ENCODE measurements around the gene RNF208.
A peak's percentile ranks its signal among the peaks of the same experiment; 100 is the strongest.

RNF208 gene

DNA sequence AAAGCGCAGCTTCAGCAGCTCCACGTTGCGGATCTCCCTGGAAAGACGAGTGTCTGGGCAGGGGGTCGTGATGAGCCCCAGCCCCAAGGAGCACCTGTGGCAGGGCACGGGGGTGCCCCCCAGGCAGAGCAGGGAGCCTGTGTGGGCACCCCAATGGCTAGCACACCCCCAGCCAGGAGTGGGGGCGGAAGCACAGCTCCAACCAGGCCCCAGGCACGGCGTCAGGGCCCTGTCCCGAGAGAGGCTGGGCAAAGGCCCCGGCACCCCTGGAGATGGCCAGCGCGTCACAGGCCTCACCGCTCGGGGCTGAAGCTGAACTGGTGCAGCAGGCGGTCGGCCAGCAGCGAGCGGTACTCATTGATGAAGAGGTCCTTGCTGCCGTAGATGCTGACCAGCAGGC, 41.5 kb downstream of the RNF208 start:
- peaks cover 7% of the 10 kb centered on the region for H3K27me3 Mint-ChIP-seq (ENCODE audit: low read depth)
- H3K36me3 Mint-ChIP-seq (ENCODE audit: low read depth), result peaks cover 24% of the 10 kb centered on the region
- H3K4me1 Mint-ChIP-seq, result no peaks in the 10 kb centered on the region

DNA sequence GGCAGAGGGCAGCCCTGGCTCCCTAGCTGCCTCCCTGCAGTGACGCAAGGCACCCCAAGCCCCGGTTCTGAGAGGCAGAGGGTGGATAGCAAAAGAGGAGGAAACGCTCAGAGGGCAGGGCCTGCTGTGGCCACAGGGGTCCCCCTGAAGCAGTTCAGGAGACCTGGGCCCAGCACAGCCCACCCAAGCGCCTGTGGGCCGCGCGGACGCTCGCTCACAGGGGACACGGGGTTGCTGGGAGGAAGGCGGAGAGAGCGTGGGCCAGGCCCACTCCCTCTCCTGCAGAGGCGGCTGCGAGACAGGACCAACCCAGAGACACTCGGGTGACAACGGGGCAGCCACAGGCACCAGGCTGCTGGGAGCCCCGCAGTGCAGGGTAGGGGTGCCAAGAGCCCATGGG, 42.3 kb downstream of the RNF208 start:
- Mint-ChIP-seq H3K9me3 (no peaks in the 10 kb centered on the region), H3K4me1 (no peaks in the 10 kb centered on the region), H3K27me3 (ENCODE audit: low read depth) (peaks cover 11% of the 10 kb centered on the region), H3K36me3 (ENCODE audit: low read depth) (peaks cover 24% of the 10 kb centered on the region), H3K27ac (no peak overlapping the region), H3K4me3 (no peak overlapping the region)
- TF ChIP-seq CTCF (IDR thresholded peaks at IDR 0.05; ENCODE audit: unreplicated experiment in 3 of 3), result no peak

More for the DNA sequence above, 41.5 kb downstream of the RNF208 start:
- Mint-ChIP-seq H3K27ac (no peak overlapping the region), H3K9me3 (no peaks in the 10 kb centered on the region), H3K4me3 (no peak overlapping the region)
- TF ChIP-seq CTCF (IDR thresholded peaks at IDR 0.05; ENCODE audit: unreplicated experiment in 3 of 3), result no peak

DNA sequence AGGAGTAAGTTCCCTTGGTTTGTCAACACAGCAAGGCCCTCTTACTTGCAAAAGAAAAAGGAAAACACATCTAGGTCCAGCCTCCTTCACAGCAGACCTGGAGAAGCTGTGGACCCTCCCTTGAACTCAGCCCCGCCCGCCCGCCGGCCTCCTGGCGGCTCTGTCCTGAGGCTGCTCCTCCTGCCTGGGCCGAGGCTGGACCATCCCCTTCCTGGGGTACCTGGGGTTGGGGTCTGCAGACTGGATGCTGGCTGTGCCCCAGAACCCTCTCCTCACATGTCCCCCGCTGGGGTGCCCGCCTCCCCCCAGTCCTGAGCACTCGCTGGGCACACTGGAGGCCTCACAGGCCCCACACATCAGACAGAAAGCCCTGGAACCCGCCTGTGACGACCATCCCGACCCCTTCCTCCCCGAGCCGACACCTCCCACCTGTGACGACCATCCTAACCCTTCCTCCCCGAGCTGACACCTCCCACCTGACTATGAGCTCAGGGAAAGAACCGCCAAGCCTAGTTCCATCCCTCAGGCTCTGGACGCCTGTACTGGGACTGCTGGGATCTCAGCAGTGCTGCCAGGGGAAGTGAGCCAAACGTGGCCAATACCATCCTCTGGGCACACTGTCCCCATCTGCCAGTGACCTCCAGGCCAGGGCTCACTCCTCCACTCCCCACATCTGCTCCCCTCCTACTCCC, 43.0 kb downstream of the RNF208 start:
- Mint-ChIP-seq H3K4me3 (no peak overlapping the region), H3K36me3 (ENCODE audit: low read depth) (peaks cover 19% of the 10 kb centered on the region), H3K27ac (no peak overlapping the region), H3K9me3 (no peaks in the 10 kb centered on the region), H3K4me1 (no peaks in the 10 kb centered on the region), H3K27me3 (ENCODE audit: low read depth) (peaks cover 11% of the 10 kb centered on the region)
- no peak for TF ChIP-seq CTCF (IDR thresholded peaks at IDR 0.05; ENCODE audit: unreplicated experiment in 3 of 3)

- TF ChIP-seq CTCF (IDR thresholded peaks at IDR 0.05; ENCODE audit: unreplicated experiment in 3 of 3), result no peak
- H3K4me1 Mint-ChIP-seq, result no peaks in the 10 kb centered on the region
- H3K36me3 Mint-ChIP-seq (ENCODE audit: low read depth), result peaks cover 18% of the 10 kb centered on the region
- no peaks in the 10 kb centered on the region for H3K9me3 Mint-ChIP-seq
- peaks cover 15% of the 10 kb centered on the region for H3K27me3 Mint-ChIP-seq (ENCODE audit: low read depth)
- H3K4me3 Mint-ChIP-seq, result no peak overlapping the region
- no peak overlapping the region for H3K27ac Mint-ChIP-seq
Observed at GRCh38 chr9:137178201-137178938, 43.7 kb downstream of the RNF208 start.

DNA sequence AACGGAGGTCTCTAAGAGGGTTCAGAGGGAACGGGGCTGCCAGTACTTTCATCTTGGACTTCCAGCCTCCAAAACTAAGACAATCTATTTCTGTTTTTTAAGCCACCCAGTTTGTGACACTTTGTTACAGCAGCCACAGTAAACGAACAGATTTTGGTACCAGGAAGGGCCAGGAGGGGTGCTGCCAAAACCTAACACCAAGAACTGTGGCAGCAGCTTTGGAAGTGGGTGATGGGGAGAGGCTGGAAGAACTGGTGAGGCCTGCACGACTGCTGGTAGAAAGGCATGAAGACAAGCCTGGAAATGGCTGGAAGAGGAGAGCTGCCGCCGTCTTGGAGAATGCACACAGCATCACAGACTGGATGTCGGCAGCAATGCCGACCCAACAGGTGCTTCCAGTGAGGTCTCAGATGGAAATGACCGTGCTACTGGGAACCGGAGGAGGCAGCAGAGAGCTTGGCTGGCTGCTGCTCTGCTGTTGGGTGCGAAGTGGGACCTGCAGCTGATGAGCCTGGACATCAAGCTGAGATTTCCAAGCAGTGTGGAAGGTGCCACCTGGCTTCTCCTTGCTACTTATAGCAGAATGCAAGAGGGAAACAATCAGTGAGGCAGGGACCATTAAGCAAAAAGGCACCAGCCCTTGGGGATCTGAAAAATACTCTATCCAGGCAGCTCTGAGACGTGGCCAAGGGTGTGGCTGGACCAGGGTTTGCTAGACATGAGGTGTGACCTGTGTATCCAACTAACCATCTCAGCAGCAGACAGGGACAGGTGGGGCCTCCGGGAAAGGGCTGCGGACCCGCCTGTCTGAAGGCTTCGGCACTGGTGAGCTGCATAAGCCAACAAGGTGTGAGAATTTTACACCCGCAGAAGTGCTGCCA, 45.5 kb downstream of the RNF208 start:
- H3K4me3 Mint-ChIP-seq, result peak overlapping the region in 1 of 3 experiments; percentile 38
- no peaks in the 10 kb centered on the region for H3K9me3 Mint-ChIP-seq
- H3K27me3 Mint-ChIP-seq (ENCODE audit: low read depth), result peaks cover 33% of the 10 kb centered on the region
- H3K4me1 Mint-ChIP-seq, result no peaks in the 10 kb centered on the region
- peaks cover 14% of the 10 kb centered on the region for H3K36me3 Mint-ChIP-seq (ENCODE audit: low read depth)
- no peak overlapping the region for H3K27ac Mint-ChIP-seq
- peak; percentile 41 to 55 (median 55) for TF ChIP-seq CTCF (IDR thresholded peaks at IDR 0.05; ENCODE audit: unreplicated experiment in 3 of 3)

All from nephron (organoid).